GM12872 (cell line): ENCODE data around the gene TXNDC16.

ENCODE experiments used
- TF ChIP-seq, protein P1 (sequence below): IDR thresholded peaks from 3 replicates; pipeline ENCODE4 v1.5.1; 2011; ENCODE audit warnings: low read depth, mild to moderate bottlenecking, low read length, moderate library complexity; ENCODE audit not compliant: insufficient read depth

TXNDC16 gene

DNA sequence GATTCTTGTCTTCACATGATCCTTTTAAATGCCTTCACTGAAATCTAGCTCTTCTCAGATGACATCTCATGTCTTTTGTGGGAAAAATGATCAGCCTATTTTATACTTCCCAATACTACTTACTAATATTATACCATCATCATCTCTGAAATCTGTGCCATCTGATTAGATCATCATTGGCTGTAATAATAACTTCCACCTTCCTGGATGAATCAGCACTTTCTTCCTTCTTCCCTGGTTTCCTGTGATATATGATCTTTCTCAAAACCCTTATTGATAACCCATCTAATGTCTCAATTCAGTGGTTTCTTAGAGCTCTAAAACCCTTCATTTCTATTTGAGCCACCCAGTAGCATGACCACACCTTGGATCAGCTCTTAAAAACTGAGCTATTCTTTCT, 31.2 kb upstream of the TXNDC16 start:
- TF ChIP-seq, protein P1, sequence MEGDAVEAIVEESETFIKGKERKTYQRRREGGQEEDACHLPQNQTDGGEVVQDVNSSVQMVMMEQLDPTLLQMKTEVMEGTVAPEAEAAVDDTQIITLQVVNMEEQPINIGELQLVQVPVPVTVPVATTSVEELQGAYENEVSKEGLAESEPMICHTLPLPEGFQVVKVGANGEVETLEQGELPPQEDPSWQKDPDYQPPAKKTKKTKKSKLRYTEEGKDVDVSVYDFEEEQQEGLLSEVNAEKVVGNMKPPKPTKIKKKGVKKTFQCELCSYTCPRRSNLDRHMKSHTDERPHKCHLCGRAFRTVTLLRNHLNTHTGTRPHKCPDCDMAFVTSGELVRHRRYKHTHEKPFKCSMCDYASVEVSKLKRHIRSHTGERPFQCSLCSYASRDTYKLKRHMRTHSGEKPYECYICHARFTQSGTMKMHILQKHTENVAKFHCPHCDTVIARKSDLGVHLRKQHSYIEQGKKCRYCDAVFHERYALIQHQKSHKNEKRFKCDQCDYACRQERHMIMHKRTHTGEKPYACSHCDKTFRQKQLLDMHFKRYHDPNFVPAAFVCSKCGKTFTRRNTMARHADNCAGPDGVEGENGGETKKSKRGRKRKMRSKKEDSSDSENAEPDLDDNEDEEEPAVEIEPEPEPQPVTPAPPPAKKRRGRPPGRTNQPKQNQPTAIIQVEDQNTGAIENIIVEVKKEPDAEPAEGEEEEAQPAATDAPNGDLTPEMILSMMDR = no peak

DNA sequence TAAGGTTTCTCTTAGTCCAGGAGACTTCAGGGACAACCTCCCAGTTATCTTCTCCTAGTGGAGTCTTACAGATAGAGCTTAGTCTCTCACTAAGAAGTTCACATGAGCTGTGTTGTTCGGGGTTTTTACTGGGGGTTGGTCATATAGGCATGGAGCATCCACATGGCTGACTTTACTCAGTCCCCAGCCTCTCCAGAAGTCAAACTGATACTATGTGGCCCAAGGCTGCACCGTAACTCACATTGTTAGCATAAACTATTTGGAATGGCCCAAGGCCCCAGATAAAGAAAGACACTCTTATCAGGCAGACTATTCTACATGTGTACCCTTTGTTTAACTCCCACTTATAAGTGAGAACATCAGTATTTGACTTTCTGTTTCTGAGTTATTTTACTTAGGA, 23.6 kb upstream of the TXNDC16 start:
- TF ChIP-seq, protein P1 = no peak

DNA sequence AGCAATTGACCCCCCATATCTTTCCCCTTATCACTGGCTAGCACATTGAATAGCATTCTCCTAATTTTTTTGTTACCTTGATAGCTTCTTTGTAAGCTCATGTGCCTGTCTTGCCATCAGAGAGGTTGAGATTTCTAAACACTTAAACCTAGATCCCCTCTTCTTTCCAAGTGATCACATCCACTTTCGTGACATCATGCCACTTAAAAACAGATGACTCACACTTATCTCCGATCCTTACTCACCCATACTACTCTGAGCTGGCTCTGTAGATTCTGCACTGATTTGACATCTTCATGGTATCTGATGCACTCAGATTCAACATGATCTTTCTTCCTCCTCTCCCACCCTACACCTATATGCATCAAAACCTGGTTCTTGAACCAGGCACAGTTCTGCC, 10.8 kb upstream of the TXNDC16 start:
- TF ChIP-seq, protein P1 = no peak

DNA sequence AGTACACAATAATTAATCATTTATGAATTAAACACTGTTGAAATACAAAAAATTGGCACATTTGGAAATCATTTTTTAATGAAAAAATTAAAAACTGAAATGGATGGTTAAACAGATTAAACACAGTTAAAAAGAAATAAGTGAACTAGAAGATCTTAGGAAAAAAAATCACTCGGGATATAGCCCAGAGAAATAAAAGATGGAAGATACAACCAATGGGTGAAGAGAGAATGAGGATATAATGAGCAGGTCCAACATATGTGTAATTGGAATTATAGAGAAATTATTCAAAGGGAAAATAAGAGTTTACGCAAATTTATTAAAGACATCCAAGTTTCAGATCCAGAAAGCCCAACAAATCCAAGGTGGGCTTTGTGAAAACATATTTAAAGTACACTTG, 6.4 kb upstream of the TXNDC16 start:
- TF ChIP-seq, protein P1 = no peak

DNA sequence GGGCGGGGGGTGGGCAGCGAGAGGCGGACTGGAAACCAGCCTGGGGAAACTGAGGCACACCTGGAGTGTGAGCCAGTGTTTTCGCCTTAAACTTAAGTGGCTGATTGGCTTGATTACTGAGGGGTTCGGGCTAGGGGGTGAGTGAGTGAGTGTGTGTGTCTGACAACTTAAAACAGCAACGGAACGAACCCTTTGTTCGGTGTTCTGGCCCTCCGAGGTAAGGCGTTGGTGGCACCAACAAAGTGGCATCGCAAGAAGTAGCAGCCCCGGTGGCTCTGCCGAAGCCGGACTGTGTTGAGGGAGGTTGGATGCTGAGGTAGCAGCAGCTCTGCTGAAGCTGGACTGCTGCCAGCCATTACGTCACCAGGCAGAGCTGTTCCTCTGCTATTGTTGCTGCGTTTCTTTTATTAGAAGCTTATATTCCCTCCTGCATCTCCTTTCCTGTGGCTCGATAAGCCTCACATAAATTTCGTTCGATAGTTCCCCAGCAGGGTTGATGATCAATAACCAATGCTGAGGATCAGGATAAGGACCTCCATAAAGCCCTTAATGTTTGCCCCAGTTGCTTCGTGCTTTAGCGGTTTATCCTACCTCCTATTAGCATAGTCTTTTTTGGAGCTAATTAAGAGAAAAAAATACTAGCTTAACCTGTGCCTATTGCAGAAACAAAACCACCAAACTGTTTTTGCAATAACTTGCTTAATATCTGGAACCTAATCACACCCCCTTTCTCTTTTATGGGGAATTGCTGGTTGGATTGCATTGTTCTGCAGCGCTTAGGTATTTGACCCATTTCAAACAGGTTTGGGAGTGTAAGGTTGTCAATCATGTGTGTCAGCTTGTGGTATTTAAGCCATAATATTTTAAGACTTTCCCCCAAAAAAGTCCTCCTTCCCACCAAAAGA, 1.6 kb upstream of the TXNDC16 start:
- TF ChIP-seq, protein P1 = no peak

DNA sequence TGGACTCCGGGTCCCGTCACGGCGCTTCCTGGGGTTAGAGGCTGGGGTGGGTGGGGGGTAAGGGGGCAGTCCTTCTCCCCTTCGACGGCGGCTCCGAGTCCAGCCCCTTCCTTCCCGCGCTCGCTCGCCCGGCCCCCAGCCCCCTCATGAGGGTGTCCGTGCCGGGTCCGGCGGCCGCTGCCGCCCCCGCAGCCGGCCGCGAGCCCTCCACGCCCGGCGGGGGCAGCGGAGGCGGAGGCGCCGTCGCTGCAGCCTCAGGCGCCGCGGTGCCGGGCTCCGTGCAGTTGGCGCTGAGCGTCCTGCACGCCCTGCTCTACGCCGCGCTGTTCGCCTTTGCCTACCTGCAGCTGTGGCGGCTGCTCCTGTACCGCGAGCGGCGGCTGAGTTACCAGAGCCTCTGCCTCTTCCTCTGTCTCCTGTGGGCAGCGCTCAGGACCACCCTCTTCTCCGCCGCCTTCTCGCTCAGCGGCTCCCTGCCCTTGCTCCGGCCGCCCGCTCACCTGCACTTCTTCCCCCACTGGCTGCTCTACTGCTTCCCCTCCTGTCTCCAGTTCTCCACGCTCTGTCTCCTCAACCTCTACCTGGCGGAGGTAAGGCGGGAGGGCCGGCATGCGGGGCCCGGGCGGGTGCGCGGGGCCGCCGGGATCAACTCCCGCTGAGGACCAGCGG, 831 bp upstream of the TXNDC16 start:
- TF ChIP-seq, protein P1 = no peak

DNA sequence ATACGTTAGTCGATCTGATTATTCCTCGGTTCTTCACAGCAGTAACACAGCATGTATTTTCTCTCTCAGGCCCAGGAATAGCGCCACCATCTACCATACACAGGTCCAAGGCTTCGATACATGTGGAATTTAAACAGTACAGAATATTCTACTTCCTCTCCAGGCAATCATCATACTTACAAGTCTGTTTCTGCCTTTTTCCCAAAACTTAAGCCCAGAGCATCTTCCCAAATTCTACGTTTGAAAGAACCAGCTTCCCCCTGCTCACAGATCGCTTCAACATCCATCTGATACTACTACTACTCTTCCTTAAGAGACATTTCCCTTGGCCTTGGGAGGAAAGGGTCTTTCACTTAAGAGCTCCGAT, 626 bp downstream of the TXNDC16 start:
- TF ChIP-seq, protein P1 = peak; percentile 28; the same call in 1 of the 3 replicates
